Activated B cell treated with CpG ODN at 0.5 μM for 24 hours (primary cell): Measurements from ENCODE around the gene SLC6A8. TPM values are rescaled to one million over a fixed set of nuclear protein-coding genes. Genes with fewer than 3 reads are reported as not detected.

Source experiments
- ATAC-seq: fragments of 200-7000 bp; cut with Tn5 transposase; one replicate; pipeline ENCODE4 v1.10.0; 2021; ENCODE audit warnings: low read depth, mild to moderate bottlenecking, moderate library complexity
- CTCF ChIA-PET: fragments of 350-600 bp; sonication (Branson Sonifier 250); formaldehyde crosslinking; loops from one replicate; lab custom pipeline; 2021; ENCODE audit warnings: antibody characterized with exemption; lab: Charles Lee
- POLR2A ChIA-PET: fragments of 350-600 bp; sonication (Branson Sonifier 250); formaldehyde crosslinking; loops from one replicate; lab custom pipeline; 2021; ENCODE audit warnings: antibody characterized with exemption; lab: Charles Lee
- DNase-seq: peaks from one replicate; pipeline ENCODE4 v3.0.0; 2022
- H3K27ac Mint-ChIP-seq: one replicate; pipeline ENCODE4 v1.8.0; 2020; ENCODE audit warnings: mixed read lengths
- H3K27me3 Mint-ChIP-seq: one replicate; pipeline ENCODE4 v1.8.0; 2021; ENCODE audit warnings: mixed read lengths
- H3K36me3 Mint-ChIP-seq: one replicate; pipeline ENCODE4 v1.8.0; 2021; ENCODE audit warnings: low read depth, mixed read lengths
- H3K4me1 Mint-ChIP-seq: one replicate; pipeline ENCODE4 v1.8.0; 2021; ENCODE audit warnings: mixed read lengths
- H3K4me3 Mint-ChIP-seq: one replicate; pipeline ENCODE4 v1.8.0; 2020; ENCODE audit warnings: mild to moderate bottlenecking, mixed read lengths
- H3K9me3 Mint-ChIP-seq: one replicate; pipeline ENCODE4 v1.8.0; 2020; ENCODE audit warnings: mixed read lengths
- CTCF ChIP-seq: fragments of 200-600 bp; IDR thresholded peaks from one replicate; pipeline ENCODE4 v1.8.0; 2022; ENCODE audit warnings: antibody characterized with exemption, mild to moderate bottlenecking
- intact Hi-C: fragments of 100-400 bp; cut with micrococcal nuclease; formaldehyde crosslinking; loops from one replicate; pipeline ENCODE4 v1.15.1; 2024
- total RNA-seq: library from RNA; stranded (reverse); gene quantifications from 2 replicates; pipeline ENCODE4 v1.2.3, GENCODE V29; 2022

Gene SLC6A8
- total RNA-seq, 1 donor from 2014 or later: 1.2 TPM

- Mint-ChIP-seq H3K4me1 (peaks cover 27% of the 10 kb centered on the region), H3K27me3 (no peaks in the 10 kb centered on the region), H3K9me3 (peaks cover 2% of the 10 kb centered on the region), H3K36me3 (peaks cover 27% of the 10 kb centered on the region), H3K27ac (no peak overlapping the region), H3K4me3 (no peak overlapping the region)
- intact Hi-C loops: no loop called here
- ChIA-PET CTCF (no interaction called here), POLR2A (interaction anchor here (0.6 to 1.1 kb wide), 2 partner anchors 10 to 58 kb away, joined by 3 to 10 read pairs; partner anchors contain the start of genes IDH3G and SSR4)
- DNase-seq (no peak), ATAC-seq (no peak)
- TF ChIP-seq CTCF: no peak
Measured at GRCh38 chrX:153736071-153736820, 48.5 kb downstream of the SLC6A8 start.

- no peaks in the 10 kb centered on the region for H3K9me3 Mint-ChIP-seq
- DNase-seq: no peak
- POLR2A ChIA-PET: no interaction called here
- peaks cover 26% of the 10 kb centered on the region for H3K4me1 Mint-ChIP-seq
- intact Hi-C loops: no loop called here
- TF ChIP-seq CTCF: no peak
- peaks cover 20% of the 10 kb centered on the region for H3K36me3 Mint-ChIP-seq
- no peak overlapping the region for H3K4me3 Mint-ChIP-seq
- no peak overlapping the region for H3K27ac Mint-ChIP-seq
- ATAC-seq: no peak
- CTCF ChIA-PET: no interaction called here
- no peaks in the 10 kb centered on the region for H3K27me3 Mint-ChIP-seq
Measured at GRCh38 chrX:153736871-153737441, 49.2 kb downstream of the SLC6A8 start.

- H3K4me1 Mint-ChIP-seq: peaks cover 33% of the 10 kb centered on the region
- ChIA-PET POLR2A (no interaction called here), CTCF (no interaction called here)
- no peak for TF ChIP-seq CTCF
- DNase-seq (no peak), ATAC-seq (no peak)
- intact Hi-C loops: no loop called here
- H3K27ac Mint-ChIP-seq: no peak overlapping the region
- no peaks in the 10 kb centered on the region for H3K27me3 Mint-ChIP-seq
- H3K36me3 Mint-ChIP-seq: peaks cover 16% of the 10 kb centered on the region
- no peak overlapping the region for H3K4me3 Mint-ChIP-seq
- no peaks in the 10 kb centered on the region for H3K9me3 Mint-ChIP-seq
Measured at GRCh38 chrX:153738056-153738605, 50.4 kb downstream of the SLC6A8 start.

GRCh38 chrX:153739754-153740486, 52.2 kb downstream of the SLC6A8 start:
- Mint-ChIP-seq H3K27me3 (no peaks in the 10 kb centered on the region), H3K36me3 (peaks cover 14% of the 10 kb centered on the region), H3K4me3 (no peak overlapping the region), H3K9me3 (no peaks in the 10 kb centered on the region), H3K27ac (no peak overlapping the region), H3K4me1 (peaks cover 39% of the 10 kb centered on the region)
- no peak for DNase-seq
- no peak for ATAC-seq
- no peak for TF ChIP-seq CTCF
- ChIA-PET POLR2A (no interaction called here), CTCF (no interaction called here)
- intact Hi-C loops: no loop called here
